Measurements from ENCODE around the gene DLG4. TPM values are rescaled to one million over a fixed set of nuclear protein-coding genes. Genes with fewer than 3 reads are reported as not detected.

DLG4 gene
- total RNA-seq (2022; extraction: Qiagen RNA extraction; ENCODE audit: low read depth), result 5.1 to 8.9 TPM (median 7.9 TPM) in 5 replicates

GRCh38 chr17:7219812-7220592, at the start of gene DLG4, which contains the start of gene ACADVL:
Gene DLG4, minus strand, starts transcription at chr17:7219836.
Gene ACADVL, plus strand, starts transcription at chr17:7219938. Its CDS starts 47 bp downstream, at chr17:7219985.

GRCh38 chr17:7262192-7262934, 42.7 kb upstream of the DLG4 start, which contains the start of gene CLDN7:
Gene CLDN7, minus strand, starts transcription at chr17:7262478. Its CDS starts 435 bp downstream, at chr17:7262043.

GRCh38 chr17:7252176-7253043, 32.8 kb upstream of the DLG4 start, which contains the start of gene ELP5:
Gene ELP5, plus strand, starts transcription at chr17:7252215. Its CDS starts 336 bp downstream, at chr17:7252551.

GRCh38 chr17:7251661-7252175, 32.1 kb upstream of the DLG4 start, which contains the start of gene CTDNEP1:
Gene CTDNEP1, minus strand, starts transcription at chr17:7251734. Its CDS starts 438 bp downstream, at chr17:7251296.

GRCh38 chr17:7241783-7242716, 22.4 kb upstream of the DLG4 start, which contains the start of gene GABARAP:
Gene GABARAP, minus strand, starts transcription at chr17:7242449. Its CDS starts 119 bp downstream, at chr17:7242330.

GRCh38 chr17:7239091-7240027, 19.7 kb upstream of the DLG4 start, which contains the start of gene PHF23:
Gene PHF23, minus strand, starts transcription at chr17:7239457. Its CDS starts 178 bp downstream, at chr17:7239279.

GRCh38 chr17:7234083-7234951, 14.7 kb upstream of the DLG4 start, which contains the start of gene DVL2:
Gene DVL2, minus strand, starts transcription at chr17:7234517. Its CDS starts 255 bp downstream, at chr17:7234262.

GRCh38 chr17:7179317-7180254, 40.0 kb downstream of the DLG4 start, which contains the start of gene ASGR1:
Gene ASGR1, minus strand, starts transcription at chr17:7179370. Its CDS starts 807 bp downstream, at chr17:7178563.

Other genes with a start within 250 kb of the DLG4 start
- gene ALOX12, start 223.8 kb downstream of the DLG4 start, total RNA-seq (2022; extraction: Qiagen RNA extraction; ENCODE audit: low read depth), result not detected in 5 replicates
- gene RNASEK, start 207.2 kb downstream of the DLG4 start, total RNA-seq (2022; extraction: Qiagen RNA extraction; ENCODE audit: low read depth), result 408 to 509 TPM (median 429 TPM) in 5 replicates
- gene BCL6B, start 196.8 kb downstream of the DLG4 start, total RNA-seq (2022; extraction: Qiagen RNA extraction; ENCODE audit: low read depth), result not detected in 5 replicates
- gene SLC16A13, start 183.8 kb downstream of the DLG4 start, total RNA-seq (2022; extraction: Qiagen RNA extraction; ENCODE audit: low read depth), result 5.7 to 13.1 TPM (median 10.9 TPM) in 5 replicates
- not detected in 5 replicates for gene SLC16A11, start 175.7 kb downstream of the DLG4 start, total RNA-seq (2022; extraction: Qiagen RNA extraction; ENCODE audit: low read depth)
- gene CLEC10A, start 139.6 kb downstream of the DLG4 start, total RNA-seq (2022; extraction: Qiagen RNA extraction; ENCODE audit: low read depth), result not detected in 5 replicates
- gene ASGR2, start 105.0 kb downstream of the DLG4 start, total RNA-seq (2022; extraction: Qiagen RNA extraction; ENCODE audit: low read depth), result 0.17 TPM in 1 of 5 replicates, not detected in the others
- gene ASGR1, start 40.5 kb downstream of the DLG4 start, total RNA-seq (2022; extraction: Qiagen RNA extraction; ENCODE audit: low read depth), result 0.69 to 2.2 TPM (median 1.1 TPM) in 5 replicates
- 303 to 481 TPM (median 423 TPM) in 5 replicates for gene ACADVL, start 102 bp upstream of the DLG4 start, total RNA-seq (2022; extraction: Qiagen RNA extraction; ENCODE audit: low read depth)
- 23.8 to 44.5 TPM (median 38.9 TPM) in 5 replicates for gene DVL2, start 14.7 kb upstream of the DLG4 start, total RNA-seq (2022; extraction: Qiagen RNA extraction; ENCODE audit: low read depth)
- gene PHF23, start 19.6 kb upstream of the DLG4 start, total RNA-seq (2022; extraction: Qiagen RNA extraction; ENCODE audit: low read depth), result 82.5 to 108 TPM (median 92.1 TPM) in 5 replicates
- gene GABARAP, start 22.6 kb upstream of the DLG4 start, total RNA-seq (2022; extraction: Qiagen RNA extraction; ENCODE audit: low read depth), result 646 to 813 TPM (median 659 TPM) in 5 replicates
- gene CTDNEP1, start 31.9 kb upstream of the DLG4 start, total RNA-seq (2022; extraction: Qiagen RNA extraction; ENCODE audit: low read depth), result 216 to 257 TPM (median 229 TPM) in 5 replicates
- 101 to 153 TPM (median 123 TPM) in 5 replicates for gene ELP5, start 32.4 kb upstream of the DLG4 start, total RNA-seq (2022; extraction: Qiagen RNA extraction; ENCODE audit: low read depth)
- gene CLDN7, start 42.6 kb upstream of the DLG4 start, total RNA-seq (2022; extraction: Qiagen RNA extraction; ENCODE audit: low read depth), result 0.29 to 2.9 TPM (median 1.6 TPM) in 5 replicates
- 0.20 to 0.42 TPM (median 0.27 TPM) in 5 replicates for gene SLC2A4, start 61.9 kb upstream of the DLG4 start, total RNA-seq (2022; extraction: Qiagen RNA extraction; ENCODE audit: low read depth)
- gene YBX2, start 74.8 kb upstream of the DLG4 start, total RNA-seq (2022; extraction: Qiagen RNA extraction; ENCODE audit: low read depth), result 0.19 to 0.84 TPM (median 0.47 TPM) in 5 replicates
- gene EIF5A, start 87.8 kb upstream of the DLG4 start, total RNA-seq (2022; extraction: Qiagen RNA extraction; ENCODE audit: low read depth), result 1,510 to 1,758 TPM (median 1,707 TPM) in 5 replicates
- gene GPS2, start 95.5 kb upstream of the DLG4 start, total RNA-seq (2022; extraction: Qiagen RNA extraction; ENCODE audit: low read depth), result 96.6 to 116 TPM (median 107 TPM) in 5 replicates
- gene NEURL4, start 109.5 kb upstream of the DLG4 start, total RNA-seq (2022; extraction: Qiagen RNA extraction; ENCODE audit: low read depth), result 17.1 to 38.9 TPM (median 32.2 TPM) in 5 replicates
- 2.9 to 5.3 TPM (median 3.1 TPM) in 5 replicates for gene ACAP1, start 116.7 kb upstream of the DLG4 start, total RNA-seq (2022; extraction: Qiagen RNA extraction; ENCODE audit: low read depth)
- 10.1 to 14.9 TPM (median 13.1 TPM) in 5 replicates for gene KCTD11, start 132.3 kb upstream of the DLG4 start, total RNA-seq (2022; extraction: Qiagen RNA extraction; ENCODE audit: low read depth)
- not detected in 5 replicates for gene TMEM95, start 135.3 kb upstream of the DLG4 start, total RNA-seq (2022; extraction: Qiagen RNA extraction; ENCODE audit: low read depth)
- gene TNK1, start 161.3 kb upstream of the DLG4 start, total RNA-seq (2022; extraction: Qiagen RNA extraction; ENCODE audit: low read depth), result 1.3 to 1.9 TPM (median 1.8 TPM) in 5 replicates
- 29.3 to 48.8 TPM (median 39.6 TPM) in 5 replicates for gene PLSCR3, start 174.7 kb upstream of the DLG4 start, total RNA-seq (2022; extraction: Qiagen RNA extraction; ENCODE audit: low read depth)
- 179 to 229 TPM (median 210 TPM) in 5 replicates for gene TMEM256, start 184.3 kb upstream of the DLG4 start, total RNA-seq (2022; extraction: Qiagen RNA extraction; ENCODE audit: low read depth)
- gene NLGN2, start 188.0 kb upstream of the DLG4 start, total RNA-seq (2022; extraction: Qiagen RNA extraction; ENCODE audit: low read depth), result 11.6 to 21.8 TPM (median 19.1 TPM) in 5 replicates
- not detected in 5 replicates for gene SPEM1, start 200.5 kb upstream of the DLG4 start, total RNA-seq (2022; extraction: Qiagen RNA extraction; ENCODE audit: low read depth)
- not detected in 5 replicates for gene SPEM2, start 205.8 kb upstream of the DLG4 start, total RNA-seq (2022; extraction: Qiagen RNA extraction; ENCODE audit: low read depth)
- gene SPEM3, start 209.0 kb upstream of the DLG4 start, total RNA-seq (2022; extraction: Qiagen RNA extraction; ENCODE audit: low read depth), result not detected in 5 replicates
- 9.4 to 14.9 TPM (median 13.7 TPM) in 5 replicates for gene TMEM102, start 215.6 kb upstream of the DLG4 start, total RNA-seq (2022; extraction: Qiagen RNA extraction; ENCODE audit: low read depth)
- 0.99 to 1.7 TPM (median 1.0 TPM) in 5 replicates for gene FGF11, start 219.7 kb upstream of the DLG4 start, total RNA-seq (2022; extraction: Qiagen RNA extraction; ENCODE audit: low read depth)
- 6.9 to 9.9 TPM (median 9.7 TPM) in 5 replicates for gene CHRNB1, start 225.2 kb upstream of the DLG4 start, total RNA-seq (2022; extraction: Qiagen RNA extraction; ENCODE audit: low read depth)